ENCODE data around the gene HYDIN.
"Not testable (repeated sequence)": the region's sequence is repeated elsewhere in the genome, so short reads cannot be mapped to it uniquely, and the experiment has no call there.

DNA sequence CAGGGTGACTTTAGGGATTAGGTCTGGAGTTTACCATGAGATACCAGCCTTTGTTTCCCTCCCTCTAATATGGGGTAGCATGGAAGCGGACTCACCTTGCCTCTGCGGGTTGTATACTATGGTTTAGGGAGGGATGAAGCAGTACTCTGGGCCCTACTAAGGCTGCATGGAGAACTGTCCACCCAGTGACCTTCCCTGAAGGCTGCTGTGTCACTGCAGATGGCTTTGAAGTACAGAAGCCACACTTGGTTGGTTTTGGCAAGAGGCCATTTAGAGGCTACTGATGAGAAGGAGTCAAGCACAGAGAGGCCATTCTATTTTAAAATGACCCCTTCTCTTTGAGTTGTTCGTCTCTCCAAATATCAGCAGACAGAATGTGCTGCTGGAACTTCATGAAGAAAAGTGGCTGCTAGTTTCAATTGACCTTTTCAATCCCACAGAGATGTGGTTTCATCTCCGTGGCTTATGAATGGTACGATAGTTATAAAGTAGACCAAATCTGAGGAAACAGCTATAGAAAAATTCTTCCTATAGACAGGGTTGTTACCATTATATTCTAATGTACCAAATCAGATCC, 208.5 kb downstream of the HYDIN start:
- TF ChIP-seq POLR2AphosphoS5 (IDR thresholded peaks at IDR 0.05): not testable (repeated sequence)
- TF ChIP-seq, protein P1, sequence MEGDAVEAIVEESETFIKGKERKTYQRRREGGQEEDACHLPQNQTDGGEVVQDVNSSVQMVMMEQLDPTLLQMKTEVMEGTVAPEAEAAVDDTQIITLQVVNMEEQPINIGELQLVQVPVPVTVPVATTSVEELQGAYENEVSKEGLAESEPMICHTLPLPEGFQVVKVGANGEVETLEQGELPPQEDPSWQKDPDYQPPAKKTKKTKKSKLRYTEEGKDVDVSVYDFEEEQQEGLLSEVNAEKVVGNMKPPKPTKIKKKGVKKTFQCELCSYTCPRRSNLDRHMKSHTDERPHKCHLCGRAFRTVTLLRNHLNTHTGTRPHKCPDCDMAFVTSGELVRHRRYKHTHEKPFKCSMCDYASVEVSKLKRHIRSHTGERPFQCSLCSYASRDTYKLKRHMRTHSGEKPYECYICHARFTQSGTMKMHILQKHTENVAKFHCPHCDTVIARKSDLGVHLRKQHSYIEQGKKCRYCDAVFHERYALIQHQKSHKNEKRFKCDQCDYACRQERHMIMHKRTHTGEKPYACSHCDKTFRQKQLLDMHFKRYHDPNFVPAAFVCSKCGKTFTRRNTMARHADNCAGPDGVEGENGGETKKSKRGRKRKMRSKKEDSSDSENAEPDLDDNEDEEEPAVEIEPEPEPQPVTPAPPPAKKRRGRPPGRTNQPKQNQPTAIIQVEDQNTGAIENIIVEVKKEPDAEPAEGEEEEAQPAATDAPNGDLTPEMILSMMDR (IDR thresholded peaks at IDR 0.05): not testable (repeated sequence)
